SK-N-MC (cell line): ENCODE data around the gene MOB3A.

Experiments
- EZH2 ChIP-seq: fragments of 200-600 bp; sonication (generic); IDR thresholded peaks from one replicate; pipeline ENCODE4 v1.6.1; 2017; ENCODE audit warnings: antibody characterized with exemption
- FOXP2 ChIP-seq: optimal IDR thresholded peaks from 2 replicates; pipeline ENCODE3; 2011; ENCODE audit warnings: mild to moderate bottlenecking, moderate library complexity; ENCODE audit not compliant: insufficient read depth; ENCODE audit errors: extremely low read length, control extremely low read depth
- POLR2AphosphoS5 ChIP-seq: IDR thresholded peaks from 2 replicates; pipeline ENCODE4 v1.6.1; 2012; ENCODE audit warnings: mild to moderate bottlenecking, low read depth, low read length, borderline replicate concordance

DNA sequence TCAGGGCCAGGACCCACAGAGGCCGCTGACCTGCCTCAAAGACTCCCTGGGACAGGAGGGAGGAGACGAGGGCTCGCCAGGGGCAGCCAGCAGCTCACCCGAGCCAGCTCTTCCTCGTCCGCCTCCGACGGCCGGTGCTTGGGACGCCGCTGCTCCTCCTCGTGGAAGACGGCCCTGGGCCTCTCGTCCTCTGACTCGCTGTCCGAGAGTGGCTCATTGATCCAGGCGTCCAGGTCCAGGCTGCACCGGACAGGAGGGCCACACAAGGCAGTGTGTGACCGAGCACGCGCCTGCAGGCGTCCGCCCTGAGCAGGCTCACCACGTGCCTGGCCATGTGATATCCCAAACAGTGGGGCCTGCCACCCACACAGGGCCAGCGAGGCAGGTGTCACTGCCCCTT is 20.4 kb upstream of the MOB3A start:
- TF ChIP-seq POLR2AphosphoS5: no peak
- no peak for TF ChIP-seq FOXP2
- TF ChIP-seq EZH2: no peak
